GM13977 (cell line): Measurements from ENCODE around the gene CASZ1.

ENCODE experiments used
- DNase-seq: peaks from one replicate; pipeline ENCODE4 v3.0.0; 2012; ENCODE audit warnings: low spot score
- CTCF ChIP-seq: IDR thresholded peaks from 2 replicates; pipeline ENCODE4 v1.5.1; 2012; ENCODE audit warnings: mild to moderate bottlenecking, control low read depth; ENCODE audit not compliant: insufficient read depth; ENCODE audit errors: extremely low read depth, missing control alignments
- in situ Hi-C: fragments of 300-500 bp; cut with MboI; formaldehyde crosslinking; loops from one replicate; pipeline ENCODE4 v1.12.0; 2022; ENCODE audit warnings: low sequenced_read_pairs, low pct_unique_long_range_greater_than_20kb, mixed read lengths, inconsistent platforms; ENCODE audit not compliant: unreplicated experiment

Gene CASZ1

GRCh38 chr1:10754568-10755329, 41.7 kb downstream of the CASZ1 start:
- no peak for TF ChIP-seq CTCF
- in situ Hi-C loops, result no loop called here
- no peak for DNase-seq

- DNase-seq, result no peak
- in situ Hi-C loops, result no loop called here
- TF ChIP-seq CTCF, result no peak
Observed at GRCh38 chr1:10753299-10753698, 43.1 kb downstream of the CASZ1 start.

GRCh38 chr1:10751561-10752085, 44.8 kb downstream of the CASZ1 start:
- TF ChIP-seq CTCF, result no peak
- in situ Hi-C loops, result no loop called here
- DNase-seq, result no peak

- TF ChIP-seq CTCF, result no peak
- DNase-seq, result no peak
Observed at GRCh38 chr1:10751160-10751559, 45.3 kb downstream of the CASZ1 start.

GRCh38 chr1:10745886-10746455, 50.5 kb downstream of the CASZ1 start:
- no peak for TF ChIP-seq CTCF
- DNase-seq, result no peak
- in situ Hi-C loops, result no loop called here

More at GRCh38 chr1:10751160-10751559, 45.3 kb downstream of the CASZ1 start:
- in situ Hi-C loops, result no loop called here

GRCh38 chr1:10745383-10745782, 51.1 kb downstream of the CASZ1 start:
- no peak for TF ChIP-seq CTCF
- DNase-seq, result no peak
- in situ Hi-C loops, result no loop called here
